Testis (tissue), 2 donors: ENCODE results near the gene GABRD.

ENCODE experiments used
- CTCF ChIP-seq, 3 experiments: fragments of 450-650 bp in 2 of 3; fragments of 200-600 bp in 1 of 3; sonication (generic) in 1 of 3; IDR thresholded peaks; one replicate each; pipeline ENCODE4 v1.5.1; 2016 to 2019; ENCODE audit warnings: antibody characterized with exemption in 3 of 3, mild to moderate bottlenecking in 2 of 3, moderate library complexity in 1 of 3
- POLR2A ChIP-seq: fragments of 450-650 bp; IDR thresholded peaks from one replicate; pipeline ENCODE4 v1.6.1; 2017; ENCODE audit warnings: antibody characterized with exemption, mild to moderate bottlenecking, moderate library complexity

DNA sequence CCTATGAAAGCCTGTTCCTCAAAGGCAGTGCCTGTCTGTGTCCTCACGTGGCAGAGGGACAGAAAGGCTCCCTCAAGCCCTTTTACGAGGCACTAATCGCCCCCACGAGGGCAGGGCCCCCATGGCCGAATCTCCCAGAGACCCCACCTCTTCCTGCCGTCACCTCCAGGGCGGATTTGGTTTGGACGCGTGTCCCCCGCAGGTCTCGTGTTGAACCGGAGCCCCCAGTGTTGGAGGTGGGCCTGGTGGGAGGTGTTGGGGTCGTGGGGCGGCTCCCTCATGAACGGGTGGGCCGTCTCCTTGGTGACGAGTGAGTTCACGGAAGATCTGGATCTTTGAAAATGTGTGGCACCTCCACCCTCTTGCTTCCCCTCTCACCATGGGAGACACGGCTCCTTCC, 43.1 kb upstream of the GABRD start:
- TF ChIP-seq CTCF (IDR thresholded peaks at IDR 0.05) (no peak), POLR2A (no peak)
